Activated CD4-positive, alpha-beta T cell treated with anti-CD3 and anti-CD28 coated beads, Interleukin-2, Interleukin-4, amounts not matched to agents 100 ng/mL and 50 ng/mL, durations not matched to agents 16 hours and 8 hours (primary cell): ENCODE results near the gene SPIN1.
A peak's percentile ranks its signal among the peaks of the same experiment; 100 is the strongest.

Source experiments
- DNase-seq: peaks from one replicate; pipeline ENCODE4 v3.0.0-alpha.2; 2020; ENCODE audit warnings: low spot score

Gene SPIN1

GRCh38 chr9:88436379-88436778 is 48.1 kb downstream of the SPIN1 start:
- no peak for DNase-seq

GRCh38 chr9:88437210-88438146 is 49.2 kb downstream of the SPIN1 start:
- DNase-seq, result no peak

- DNase-seq, result no peak
Measured at GRCh38 chr9:88438811-88439210, 50.6 kb downstream of the SPIN1 start.

GRCh38 chr9:88441301-88442007 is 53.2 kb downstream of the SPIN1 start:
- DNase-seq, result no peak

GRCh38 chr9:88443480-88444113 is 55.4 kb downstream of the SPIN1 start:
- no peak for DNase-seq

GRCh38 chr9:88446728-88447127 is 58.5 kb downstream of the SPIN1 start:
- DNase-seq, result no peak

- no peak for DNase-seq
Measured at GRCh38 chr9:88447431-88447830, 59.2 kb downstream of the SPIN1 start.

- DNase-seq, result no peak
Measured at GRCh38 chr9:88451160-88451559, 62.9 kb downstream of the SPIN1 start.

- no peak for DNase-seq
Measured at GRCh38 chr9:88458716-88459465, 70.6 kb downstream of the SPIN1 start.

GRCh38 chr9:88460587-88461332 is 72.5 kb downstream of the SPIN1 start:
- peak; percentile 32 for DNase-seq

- DNase-seq, result no peak
Measured at GRCh38 chr9:88462191-88462590, 73.9 kb downstream of the SPIN1 start.

- DNase-seq, result no peak
Measured at GRCh38 chr9:88464851-88465250, 76.6 kb downstream of the SPIN1 start.

GRCh38 chr9:88468226-88468625 is 80.0 kb downstream of the SPIN1 start:
- no peak for DNase-seq

- DNase-seq, result peak; percentile 53
Measured at GRCh38 chr9:88476491-88477271, 88.4 kb downstream of the SPIN1 start.

- peak; percentile 86 for DNase-seq
Measured at GRCh38 chr9:88477300-88477751, 89.1 kb downstream of the SPIN1 start.

- DNase-seq, result no peak
Measured at GRCh38 chr9:88478246-88478645, 90.0 kb downstream of the SPIN1 start.

GRCh38 chr9:88481933-88482332 is 93.7 kb downstream of the SPIN1 start:
- no peak for DNase-seq

GRCh38 chr9:88488166-88488565 is 99.9 kb downstream of the SPIN1 start:
- DNase-seq, result no peak

GRCh38 chr9:88494983-88495721 is 106.9 kb downstream of the SPIN1 start:
- DNase-seq, result no peak

GRCh38 chr9:88497224-88497623 is 109.0 kb downstream of the SPIN1 start:
- DNase-seq, result no peak
